WERI-Rb-1 (cell line): ENCODE data around the gene HOOK1.
"Not testable (repeated sequence)": the region's sequence is repeated elsewhere in the genome, so short reads cannot be mapped to it uniquely, and the experiment has no call there.

Source experiments
- DNase-seq: peaks from one replicate; pipeline ENCODE4 v3.0.0-alpha.2; 2020
- H3K27ac ChIP-seq: fragments of 250-450 bp; sonication (Bioruptor Pico); 2 replicates; pipeline ENCODE4 v1.5.1; 2020; ENCODE audit warnings: mild to moderate bottlenecking, moderate library complexity
- H3K27me3 ChIP-seq: fragments of 250-450 bp; sonication (Bioruptor Pico); 2 replicates; pipeline ENCODE4 v1.5.1; 2021; ENCODE audit warnings: mild to moderate bottlenecking, low read depth, moderate library complexity; ENCODE audit not compliant: insufficient read depth, severe bottlenecking
- H3K36me3 ChIP-seq: fragments of 250-450 bp; sonication (Bioruptor Pico); 2 replicates; pipeline ENCODE4 v1.5.1; 2020; ENCODE audit warnings: mild to moderate bottlenecking, moderate library complexity
- H3K4me3 ChIP-seq: 2 replicates; pipeline ENCODE4 v1.5.1; 2011; ENCODE audit warnings: low read depth, mild to moderate bottlenecking, control low read depth, low read length
- H3K9me3 ChIP-seq: fragments of 250-450 bp; sonication (Bioruptor Pico); 2 replicates; pipeline ENCODE4 v1.5.1; 2021; ENCODE audit warnings: mild to moderate bottlenecking, moderate library complexity; ENCODE audit not compliant: severe bottlenecking
- CTCF ChIP-seq: IDR thresholded peaks from 2 replicates; pipeline ENCODE4 v1.5.1; 2011; ENCODE audit warnings: low read depth, mild to moderate bottlenecking, control low read depth, inconsistent platforms, low read length

Gene HOOK1

GRCh38 chr1:59846895-59847282 is 32.1 kb downstream of the HOOK1 start:
- no peaks in the 10 kb centered on the region for H3K9me3 ChIP-seq
- no peak overlapping the region for H3K27ac ChIP-seq
- H3K27me3 ChIP-seq, result no peaks in the 10 kb centered on the region
- no peak overlapping the region for H3K4me3 ChIP-seq
- no peak for DNase-seq
- H3K36me3 ChIP-seq, result peaks cover 43% of the 10 kb centered on the region
- no peak for TF ChIP-seq CTCF

- TF ChIP-seq CTCF, result no peak
- H3K27ac ChIP-seq, result no peak overlapping the region
- no peak for DNase-seq
- H3K27me3 ChIP-seq, result no peaks in the 10 kb centered on the region
- no peak overlapping the region for H3K4me3 ChIP-seq
- H3K9me3 ChIP-seq, result peaks cover 6% of the 10 kb centered on the region
- H3K36me3 ChIP-seq, result peaks cover 31% of the 10 kb centered on the region
Observed at GRCh38 chr1:59852117-59852516, 37.4 kb downstream of the HOOK1 start.

- peaks cover 18% of the 10 kb centered on the region for H3K36me3 ChIP-seq
- H3K9me3 ChIP-seq, DNase-seq, H3K4me3 ChIP-seq, H3K27me3 ChIP-seq, H3K27ac ChIP-seq: not testable (repeated sequence)
Observed at GRCh38 chr1:59855297-59855696, 40.5 kb downstream of the HOOK1 start.

- no peak for DNase-seq
- H3K4me3 ChIP-seq, result no peak overlapping the region
- peaks cover 19% of the 10 kb centered on the region for H3K36me3 ChIP-seq
- no peak for TF ChIP-seq CTCF
- H3K9me3 ChIP-seq, result peaks cover 6% of the 10 kb centered on the region
- H3K27ac ChIP-seq, result no peak overlapping the region
- no peaks in the 10 kb centered on the region for H3K27me3 ChIP-seq
Observed at GRCh38 chr1:59856725-59857338, 42.1 kb downstream of the HOOK1 start.

- peaks cover 22% of the 10 kb centered on the region for H3K36me3 ChIP-seq
- no peak overlapping the region for H3K27ac ChIP-seq
- no peaks in the 10 kb centered on the region for H3K27me3 ChIP-seq
- no peak for DNase-seq
- no peak for TF ChIP-seq CTCF
- H3K4me3 ChIP-seq, result no peak overlapping the region
- H3K9me3 ChIP-seq, result peaks cover 6% of the 10 kb centered on the region
Observed at GRCh38 chr1:59857679-59858354, 43.1 kb downstream of the HOOK1 start.

- Histone ChIP-seq H3K4me3 (no peak overlapping the region), H3K27ac (no peak overlapping the region), H3K27me3 (no peaks in the 10 kb centered on the region), H3K36me3 (peaks cover 42% of the 10 kb centered on the region), H3K9me3 (no peaks in the 10 kb centered on the region)
- no peak for DNase-seq
- TF ChIP-seq CTCF, result no peak
Observed at GRCh38 chr1:59866462-59866861, 51.7 kb downstream of the HOOK1 start.
